NCI-H2029 treated with DMSO at 0.1 percent for 48 hours (cell line): ENCODE data around the gene ZNF536.
"Not testable (repeated sequence)": the region's sequence is repeated elsewhere in the genome, so short reads cannot be mapped to it uniquely, and the experiment has no call there.

Experiments
- DNase-seq: peaks from one replicate; lab custom pipeline; 2025; lab: John Stamatoyannopoulos, UW

ZNF536 gene

DNA sequence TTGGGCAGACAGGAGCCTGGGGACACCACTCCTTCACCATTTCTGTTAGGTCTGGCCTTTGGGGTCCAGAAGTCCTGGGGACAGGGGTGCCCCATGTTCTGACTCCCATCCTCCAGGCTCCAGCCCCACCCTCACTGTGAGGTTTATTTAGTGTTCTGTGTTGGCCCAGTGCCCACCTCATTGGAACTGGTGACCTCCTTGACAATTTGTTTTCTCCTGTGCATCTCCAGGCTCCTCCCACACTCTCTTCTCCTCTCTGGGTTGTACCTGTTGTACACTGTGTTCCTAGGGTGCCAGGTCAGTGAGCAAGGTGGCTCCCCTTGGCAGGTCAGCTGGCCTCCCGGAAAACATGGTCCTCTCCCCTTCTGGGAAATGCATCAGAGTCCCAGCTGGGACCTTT, 110.8 kb downstream of the ZNF536 start:
- DNase-seq: no peak

DNA sequence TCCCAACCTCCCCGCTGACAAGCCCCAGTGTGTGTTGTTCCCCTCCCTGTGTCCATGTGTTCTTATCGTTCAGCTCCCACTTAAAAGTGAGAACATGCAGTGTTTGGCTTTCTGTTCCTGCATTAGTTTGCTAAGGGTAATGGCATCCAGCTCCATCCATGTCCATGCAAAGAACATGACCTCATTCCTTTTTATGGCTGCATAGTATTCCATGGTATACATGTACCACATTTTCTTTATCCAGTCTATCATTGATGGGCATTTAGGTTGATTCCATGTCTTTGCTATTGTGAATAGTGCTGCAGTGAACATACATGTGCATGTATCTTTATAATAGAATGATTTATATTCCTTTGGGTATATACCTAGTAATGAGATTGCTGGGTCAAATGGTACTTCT, 114.1 kb downstream of the ZNF536 start:
- not testable (repeated sequence) for DNase-seq

DNA sequence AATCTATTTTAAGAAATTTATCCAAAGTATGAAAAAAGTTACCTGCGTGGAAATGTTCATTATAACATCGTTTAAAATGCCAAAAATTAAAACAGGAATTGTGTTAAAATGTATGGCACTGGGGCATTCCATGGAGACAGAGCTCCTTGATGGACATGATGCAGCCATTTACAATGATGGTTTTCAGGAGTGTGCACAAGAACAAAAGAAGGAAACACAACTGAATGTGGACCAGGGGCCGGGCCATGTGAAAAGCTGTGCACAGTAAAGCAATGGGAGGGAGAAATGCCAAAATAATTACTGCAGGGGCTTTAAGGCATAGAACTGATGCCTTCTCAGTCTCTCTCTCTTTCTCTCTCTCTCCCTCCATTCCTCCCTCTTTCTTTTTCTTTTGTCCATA, 115.0 kb downstream of the ZNF536 start:
- DNase-seq: no peak

DNA sequence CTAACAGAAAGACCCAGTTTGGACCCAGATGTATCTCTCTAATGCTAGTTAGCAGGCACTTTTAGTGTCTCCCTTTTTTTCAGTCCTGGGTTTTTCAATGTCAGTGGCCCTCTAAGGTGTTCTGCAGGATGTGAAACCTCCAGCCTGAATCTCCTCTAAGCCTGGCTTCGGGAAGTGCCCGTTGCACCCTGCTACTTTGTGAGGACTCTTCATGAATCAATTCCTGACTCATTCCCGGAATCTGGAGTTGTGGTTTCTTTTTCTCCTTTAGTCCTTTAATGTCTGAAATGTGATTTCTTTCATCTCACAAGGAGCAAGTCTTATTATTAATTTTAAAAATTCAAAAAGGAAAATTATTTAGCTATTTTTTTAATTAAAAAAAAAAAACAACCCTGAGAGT, 116.0 kb downstream of the ZNF536 start:
- no peak for DNase-seq

DNA sequence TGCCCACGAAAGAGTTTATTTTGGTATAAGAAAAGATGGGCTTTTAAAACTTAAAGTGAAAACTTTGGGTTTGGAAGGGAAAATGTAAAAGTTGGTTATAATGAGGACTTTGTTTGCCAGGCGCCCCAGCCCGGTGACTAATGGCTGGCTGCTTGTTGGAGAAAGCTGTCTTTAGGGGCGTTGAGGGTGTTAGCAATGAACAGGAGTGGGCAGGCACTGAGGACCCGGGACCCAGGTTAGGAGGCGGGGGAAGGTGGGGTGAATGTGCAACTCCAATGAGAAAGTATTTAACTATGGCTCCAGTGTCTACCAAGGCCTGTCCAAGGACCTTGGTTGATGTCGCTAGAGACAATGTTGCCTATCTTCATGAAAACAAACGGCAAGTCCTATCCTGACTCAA, 118.6 kb downstream of the ZNF536 start:
- no peak for DNase-seq

DNA sequence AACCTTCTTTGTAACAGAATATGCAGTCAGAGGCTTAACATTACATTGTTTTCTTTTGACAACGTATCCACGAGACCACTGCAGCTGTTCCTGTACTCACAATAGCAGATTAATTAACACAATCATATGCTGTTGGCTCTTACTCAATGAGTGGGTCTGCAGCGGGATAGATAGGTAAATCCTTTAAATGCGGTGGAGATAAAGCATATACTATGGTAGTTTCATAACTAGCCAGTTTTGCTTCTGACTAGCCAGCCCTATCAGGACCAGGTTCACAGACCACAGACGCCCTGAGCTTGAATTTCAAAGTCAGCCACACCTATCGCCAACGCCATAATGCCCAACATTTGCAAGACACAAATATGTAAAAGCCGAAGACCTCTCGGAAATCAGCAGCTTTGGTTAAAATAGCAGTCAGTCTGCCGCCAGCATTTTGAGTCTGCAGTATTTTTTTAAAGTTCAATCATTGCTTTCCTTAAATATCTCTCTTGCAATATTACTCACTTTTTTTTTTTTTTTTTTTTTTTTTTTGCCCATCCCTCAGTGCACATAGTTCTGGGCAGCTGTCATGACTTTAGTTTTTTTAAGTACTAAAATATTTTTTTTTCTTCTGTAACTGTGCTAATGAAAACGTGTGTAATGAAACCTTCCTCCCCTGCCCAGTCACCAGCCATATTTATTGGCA, 120.5 kb downstream of the ZNF536 start:
- DNase-seq: no peak

DNA sequence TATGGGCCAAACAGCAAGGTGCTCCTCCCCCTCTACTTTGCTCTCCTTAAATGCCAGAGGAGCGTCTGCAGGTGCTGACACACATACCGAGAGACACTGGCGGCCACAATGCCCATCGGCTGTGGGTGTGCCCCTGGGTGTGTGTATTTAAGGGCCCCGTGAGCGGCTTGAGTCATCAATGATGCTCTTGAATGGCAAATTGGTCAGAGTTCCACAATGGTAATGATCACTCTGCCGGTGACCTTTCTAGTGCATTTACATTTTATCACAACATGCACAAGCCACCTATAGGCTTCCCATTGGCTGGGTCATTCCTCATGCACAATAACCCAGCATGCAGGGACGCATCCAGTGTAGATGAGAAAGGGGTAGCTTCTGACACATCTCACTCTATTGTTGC, 124.8 kb downstream of the ZNF536 start:
- DNase-seq: no peak

DNA sequence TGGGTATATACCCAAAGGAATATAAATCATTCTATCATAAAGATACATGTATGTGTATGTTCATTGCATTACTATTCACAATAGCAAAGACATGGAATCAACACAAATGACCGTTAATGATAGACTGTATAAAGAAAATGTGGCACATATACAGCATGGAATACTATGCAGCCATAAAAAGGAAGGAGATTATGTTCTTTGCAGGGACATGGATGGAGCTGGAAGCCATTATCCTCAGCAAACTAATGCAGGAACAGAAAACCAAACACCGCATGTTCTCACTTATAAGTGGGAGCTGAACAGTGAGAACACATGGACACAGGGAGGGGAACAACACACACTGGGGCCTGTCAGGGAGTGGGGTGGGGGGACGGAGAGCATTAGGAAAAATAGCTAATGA, 125.9 kb downstream of the ZNF536 start:
- not testable (repeated sequence) for DNase-seq

DNA sequence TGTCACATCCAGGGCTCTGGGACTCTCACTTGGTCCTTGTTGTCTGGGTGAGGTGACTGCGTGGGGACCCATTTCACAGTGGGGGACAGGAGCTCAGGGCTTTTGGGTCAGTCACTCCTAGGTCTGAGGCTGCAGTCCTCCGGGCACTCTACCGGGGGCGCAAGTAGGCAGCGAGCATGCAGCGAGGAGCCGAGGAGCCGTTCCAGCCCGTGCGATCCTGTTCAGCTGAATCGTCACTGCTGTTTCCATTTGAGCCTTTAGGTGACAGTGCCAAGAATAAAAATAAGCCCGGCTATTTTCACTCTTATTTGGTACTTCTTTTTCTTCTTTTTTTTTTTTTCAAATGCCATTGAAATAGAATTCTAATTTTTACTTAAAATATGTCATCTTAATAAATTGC, 126.5 kb downstream of the ZNF536 start:
- no peak for DNase-seq

DNA sequence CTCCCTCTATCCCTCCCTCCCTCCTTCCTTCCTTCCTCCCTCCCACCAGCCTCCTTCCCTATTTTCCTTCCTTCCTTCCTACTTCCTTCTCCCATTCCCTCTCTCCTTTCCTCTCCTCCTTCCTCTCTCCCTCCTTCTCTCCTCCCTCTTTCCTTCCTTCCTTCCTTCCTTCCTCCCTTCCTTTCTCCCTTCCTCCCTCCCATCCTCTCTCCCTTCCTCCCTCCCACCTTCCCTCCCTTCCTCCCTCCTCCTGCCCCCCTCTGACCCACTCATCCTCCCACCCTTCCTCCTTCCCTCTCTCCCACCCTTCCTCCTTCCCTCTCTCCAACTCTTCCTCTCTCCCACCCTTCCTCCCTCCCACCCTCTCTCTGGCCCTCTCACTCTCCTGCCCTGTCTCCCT, 132.1 kb downstream of the ZNF536 start:
- no peak for DNase-seq

DNA sequence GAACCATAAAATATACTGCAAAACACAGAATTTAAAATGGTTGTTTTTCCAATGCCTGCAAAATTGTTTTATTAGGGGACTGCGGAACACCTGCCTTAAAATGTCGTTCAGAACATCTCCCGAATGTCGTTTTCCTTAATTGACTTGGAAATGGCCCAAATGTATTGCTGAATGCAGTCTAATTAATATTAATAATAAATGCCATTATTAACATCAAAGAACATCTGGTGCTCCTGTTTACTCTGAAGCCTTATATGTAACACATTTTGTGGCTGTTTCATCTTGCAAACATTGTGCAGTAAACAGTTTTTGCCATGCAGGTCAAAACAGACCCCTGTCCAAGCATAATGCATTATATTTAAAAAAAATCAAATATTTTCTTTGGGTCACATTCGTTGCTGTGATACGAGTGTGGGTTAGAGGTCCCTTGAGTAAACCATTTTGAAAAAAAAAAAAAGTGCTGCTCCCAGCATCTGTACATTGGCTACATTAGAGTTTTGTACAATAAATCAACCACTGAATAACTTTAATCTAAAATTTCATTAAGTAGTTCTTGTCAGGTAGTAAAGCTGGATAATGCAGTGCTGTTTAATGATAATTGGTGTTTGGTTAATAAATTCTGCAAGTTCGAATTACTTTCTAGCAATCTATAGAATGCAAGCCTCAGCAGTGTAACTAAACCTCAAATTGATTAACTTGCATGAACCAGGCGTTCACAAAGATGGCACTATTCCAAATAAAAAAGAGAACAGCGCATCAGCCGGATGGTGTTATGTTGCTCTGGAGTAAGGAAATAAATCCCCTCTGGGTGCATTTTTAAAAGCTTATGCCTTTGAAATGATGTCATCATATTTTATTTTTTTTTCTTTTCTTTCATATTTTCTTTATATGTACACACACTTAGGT, 140.2 kb downstream of the ZNF536 start:
- DNase-seq: no peak

DNA sequence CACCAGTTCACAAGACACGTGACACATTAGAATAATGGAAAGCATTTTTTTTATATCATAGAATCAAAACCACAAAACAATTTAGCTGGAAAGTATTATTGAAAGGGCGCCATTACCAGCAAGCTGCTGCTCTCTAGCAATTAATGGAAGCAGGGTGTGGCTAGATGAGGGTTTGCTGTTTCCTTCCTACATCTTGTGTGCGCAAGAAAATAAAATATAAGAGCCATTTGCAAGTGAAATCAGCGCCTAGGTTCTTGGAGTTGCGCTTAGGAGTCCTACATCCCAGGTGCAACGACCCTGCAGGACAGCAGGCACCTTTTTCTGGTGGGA, 140.9 kb downstream of the ZNF536 start:
- no peak for DNase-seq

DNA sequence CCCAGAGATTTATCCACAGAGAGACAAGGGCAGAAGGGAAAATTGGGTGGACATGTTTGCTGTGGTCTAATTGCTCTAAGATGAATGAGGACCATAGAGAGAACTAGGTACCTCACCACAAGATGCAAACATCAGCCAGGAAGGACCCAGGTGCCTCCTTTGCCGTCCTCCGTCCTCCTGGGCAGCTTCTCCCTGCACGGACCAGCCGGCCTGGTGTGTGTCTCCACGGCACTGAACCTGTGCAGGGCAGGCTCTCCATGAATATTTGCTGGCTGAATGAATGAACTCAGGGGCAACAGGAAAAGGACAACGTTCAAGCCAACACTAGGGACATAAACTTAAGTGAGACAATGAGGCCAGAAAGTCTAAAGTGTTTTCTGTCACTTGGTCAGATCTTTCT, 143.9 kb downstream of the ZNF536 start:
- no peak for DNase-seq

DNA sequence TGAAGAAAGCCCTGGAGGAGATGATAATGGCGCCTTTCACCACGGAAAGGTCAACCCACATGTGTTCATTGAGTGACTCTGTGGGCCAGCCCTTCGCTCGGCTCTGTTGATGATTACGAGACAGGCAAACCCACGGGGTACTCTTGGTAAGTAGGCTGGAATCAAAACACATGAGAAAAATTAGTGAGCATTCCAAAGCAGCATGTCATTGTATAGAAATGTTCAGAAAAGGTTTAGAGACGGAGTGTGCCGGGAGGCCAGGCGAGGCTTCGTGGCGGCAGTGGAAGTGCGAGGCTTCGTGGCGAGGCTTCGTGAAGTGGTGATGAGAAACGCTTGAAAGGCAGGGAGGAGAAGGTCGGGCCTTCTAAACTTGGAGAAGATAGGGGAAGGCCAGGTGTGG, 144.3 kb downstream of the ZNF536 start:
- no peak for DNase-seq

DNA sequence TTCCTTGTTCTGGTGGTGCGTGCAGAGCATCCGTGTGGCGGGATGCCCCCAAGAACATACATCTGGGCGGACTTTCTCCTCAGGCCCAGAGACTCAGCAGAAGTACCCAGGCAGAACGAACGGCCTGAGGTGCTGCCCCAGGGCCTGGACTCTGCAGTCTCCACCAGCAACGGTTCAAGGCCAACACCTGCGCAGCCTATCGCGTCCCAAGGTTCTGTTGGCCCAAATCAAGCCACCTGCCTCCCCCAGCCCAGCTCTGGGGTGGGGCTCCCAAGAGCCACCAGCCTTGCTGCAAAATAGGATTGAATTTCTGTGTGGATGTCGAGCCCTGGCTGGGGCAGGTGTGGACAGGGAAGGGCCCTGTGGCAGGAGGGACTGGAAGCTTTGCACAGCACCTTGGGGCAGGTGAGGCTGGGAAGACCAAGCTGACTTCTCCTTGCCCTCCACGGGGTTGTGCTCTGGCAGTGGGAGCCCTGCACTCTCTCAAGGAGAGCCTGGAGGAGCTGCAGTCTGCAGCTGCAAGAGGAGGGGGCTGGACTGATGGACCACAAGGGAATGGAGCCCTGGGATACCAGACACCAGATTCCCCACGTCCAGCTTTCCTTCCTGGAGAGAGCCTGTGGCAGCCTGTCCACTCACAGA, 146.9 kb downstream of the ZNF536 start:
- no peak for DNase-seq

DNA sequence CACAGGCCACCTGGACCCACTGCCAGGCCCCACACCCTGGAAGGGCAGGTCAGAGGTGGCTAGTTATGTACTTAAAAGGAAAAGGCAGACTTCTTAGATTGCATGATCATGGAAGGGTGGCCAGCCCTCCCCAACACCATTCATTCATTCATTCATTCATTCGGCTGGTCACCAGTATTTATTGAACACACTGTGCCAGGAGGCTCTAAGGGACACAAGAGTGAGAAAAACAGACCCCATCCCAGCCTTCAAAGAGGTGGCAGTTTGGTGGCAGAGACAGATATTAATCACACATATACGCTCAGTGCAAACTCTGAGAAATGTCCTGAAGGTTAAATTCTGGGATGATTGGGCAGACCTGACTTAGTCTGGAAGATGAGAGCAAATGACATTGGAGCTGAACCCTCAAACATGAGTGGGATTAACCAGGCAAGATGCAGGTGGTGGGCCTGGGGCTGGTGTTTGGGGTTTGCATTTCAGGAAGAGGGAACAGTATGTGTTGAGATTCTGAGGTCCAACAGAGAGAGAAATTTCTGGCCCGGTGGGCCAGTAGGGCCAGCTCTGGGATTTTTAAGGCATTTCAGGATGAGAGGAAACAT, 147.5 kb downstream of the ZNF536 start:
- DNase-seq: no peak

DNA sequence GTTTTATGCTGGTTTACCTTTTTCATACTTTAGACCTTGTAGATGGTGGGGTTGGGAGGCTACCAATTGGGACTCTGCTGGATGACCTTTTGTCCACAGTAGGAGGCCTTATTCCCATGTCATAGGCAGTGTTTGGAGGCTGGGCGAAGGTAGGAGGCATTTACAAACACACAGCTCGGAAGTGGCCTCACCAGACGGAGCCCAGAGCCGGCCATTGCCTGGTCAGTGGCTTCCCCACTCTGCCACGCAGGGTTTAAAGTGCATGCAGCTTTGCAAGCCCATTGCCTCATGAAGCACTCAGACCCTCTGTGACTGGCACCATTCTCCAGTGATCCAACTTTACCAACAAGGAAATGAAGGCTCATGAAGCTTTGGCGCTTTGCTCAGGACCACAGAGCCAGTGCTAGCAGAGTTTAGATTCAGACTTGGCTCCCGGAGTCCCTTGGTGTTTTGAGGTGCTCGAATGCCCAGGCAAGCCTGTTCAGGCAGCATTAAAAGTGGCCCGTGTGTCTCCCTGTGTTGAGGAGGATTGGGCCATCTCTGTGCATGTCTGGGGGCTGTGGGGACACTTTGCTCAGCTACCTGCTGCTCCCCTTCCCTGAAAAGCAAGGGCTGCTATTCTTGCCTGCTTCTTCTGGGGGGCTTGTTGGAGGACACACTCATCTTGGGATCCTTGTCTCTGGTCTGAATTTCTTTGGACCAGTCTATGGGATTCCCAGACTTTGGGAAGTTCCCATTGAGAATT, 148.7 kb downstream of the ZNF536 start:
- DNase-seq: no peak

DNA sequence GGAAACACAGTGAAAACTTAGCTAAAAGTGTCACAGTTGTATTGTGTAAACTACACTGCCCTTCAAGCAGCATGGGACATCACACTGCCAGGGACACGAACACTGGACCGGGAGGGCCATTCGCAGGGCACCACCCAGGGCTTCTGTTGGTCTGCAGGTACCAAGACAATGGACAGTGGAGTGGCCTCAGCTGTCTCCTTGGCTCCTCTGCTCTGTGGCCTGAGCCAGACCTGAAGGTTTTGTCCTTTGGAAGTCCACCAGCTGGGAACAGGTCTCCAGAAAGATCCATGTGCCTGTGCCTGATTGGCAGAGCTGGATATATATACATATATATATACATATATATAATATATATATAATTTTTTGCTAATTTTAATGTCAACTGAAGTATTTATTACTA, 149.8 kb downstream of the ZNF536 start:
- no peak for DNase-seq

DNA sequence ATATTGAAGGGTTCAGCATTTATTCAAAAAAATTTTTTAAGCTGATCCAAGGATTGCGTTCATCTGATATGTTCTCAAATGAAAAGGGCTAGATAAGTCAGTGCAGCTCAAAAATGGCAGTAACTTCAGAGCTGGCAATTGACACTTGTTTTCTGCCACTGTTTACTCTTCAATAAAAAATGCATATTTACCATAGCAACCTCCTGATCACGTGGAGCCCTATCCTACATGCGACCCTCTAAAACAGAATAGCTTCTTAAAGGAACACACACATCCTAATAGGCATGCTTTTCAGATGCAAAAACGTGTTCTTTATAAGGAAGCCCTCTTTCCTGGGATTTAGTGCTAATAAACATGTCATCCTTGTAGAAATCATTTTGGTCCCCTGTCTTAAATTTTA, 150.2 kb downstream of the ZNF536 start:
- no peak for DNase-seq

DNA sequence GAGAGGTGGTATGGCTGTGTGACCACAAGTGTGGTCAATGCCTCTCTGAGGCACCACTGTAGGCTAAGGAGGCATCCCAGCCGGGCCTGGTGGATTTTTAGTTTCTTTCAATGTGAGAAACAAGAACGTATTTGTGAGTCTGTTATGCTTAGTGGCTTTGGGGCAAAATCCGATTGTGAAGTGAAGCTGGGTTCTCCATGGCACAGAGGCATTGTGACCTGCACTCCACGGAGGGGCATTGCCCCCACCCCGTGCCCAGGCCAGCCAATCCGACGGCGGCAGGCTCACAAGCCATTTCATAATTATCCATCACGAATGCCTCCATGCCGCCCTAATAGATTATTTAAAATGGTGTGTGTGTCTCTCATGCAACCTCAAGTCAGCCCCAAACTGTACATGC, 151.6 kb downstream of the ZNF536 start:
- DNase-seq: no peak

DNA sequence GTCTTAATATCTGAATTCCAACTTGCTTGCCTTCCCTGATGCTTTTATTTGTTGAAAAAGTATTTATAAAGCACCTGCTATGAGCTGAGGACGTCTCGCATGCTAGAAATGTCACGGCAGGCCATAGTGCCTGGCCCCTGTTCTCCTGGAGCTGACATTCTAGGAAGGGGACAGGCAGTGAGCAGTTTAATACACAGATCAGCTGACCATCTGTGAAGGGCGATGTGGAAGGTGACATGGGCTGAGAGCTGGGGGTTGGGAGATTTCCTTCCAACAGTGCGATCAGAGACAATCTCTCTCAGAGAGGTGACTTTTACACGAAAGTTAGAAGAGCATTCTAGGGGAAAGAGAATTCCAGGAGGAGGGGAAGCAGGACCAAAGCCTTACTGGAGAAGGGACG, 153.2 kb downstream of the ZNF536 start:
- DNase-seq: no peak

DNA sequence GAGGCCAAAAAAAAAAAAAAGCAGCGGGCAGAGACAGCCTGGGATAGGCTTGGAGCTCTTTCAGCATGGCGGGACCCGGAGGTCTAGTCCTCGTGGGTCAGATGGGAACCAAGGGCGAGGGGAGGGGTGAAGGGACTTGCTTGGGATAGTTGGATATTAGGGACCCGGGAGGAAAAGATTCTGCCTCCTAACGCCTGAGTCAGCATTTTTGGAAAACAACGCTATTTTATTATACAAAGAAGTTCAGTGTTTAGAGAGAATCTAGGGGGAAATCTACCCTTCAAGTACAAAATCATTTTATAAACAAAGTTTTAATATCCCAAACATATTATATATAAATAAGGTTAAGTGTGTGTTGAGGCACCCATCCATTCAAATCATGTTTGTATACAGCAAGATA, 156.7 kb downstream of the ZNF536 start:
- no peak for DNase-seq
